ENCODE results near the gene COX19.

DNA sequence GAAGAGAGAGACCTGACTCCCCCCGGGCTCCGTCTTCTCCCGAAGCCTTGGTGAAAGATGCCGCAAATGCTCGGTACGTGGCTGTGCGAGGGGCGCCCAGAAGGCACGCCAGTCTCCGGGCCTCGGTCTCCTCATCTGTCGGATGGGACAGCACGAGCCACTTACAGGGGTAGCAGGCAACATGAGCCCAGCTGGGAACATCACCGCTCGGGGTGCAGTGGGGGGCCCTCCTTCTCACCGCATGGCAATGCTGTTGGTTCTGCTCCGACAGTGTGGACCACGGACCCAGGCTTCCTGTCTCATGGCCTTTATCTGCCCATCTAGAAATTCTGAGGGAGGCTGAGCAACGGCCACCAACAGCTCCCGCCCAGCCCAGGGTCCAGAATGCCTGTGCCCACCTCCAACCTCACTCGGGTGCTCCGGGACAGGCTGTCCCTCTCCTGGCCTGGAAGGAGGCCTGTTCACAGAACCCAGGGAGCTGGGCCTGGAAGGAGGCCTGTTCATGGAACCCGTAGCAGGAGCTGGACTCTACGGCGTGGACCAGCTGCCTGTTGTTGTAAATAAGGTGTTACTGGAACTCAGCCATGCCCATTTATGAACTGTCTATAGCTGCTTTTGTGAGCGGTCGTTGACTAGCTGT is 36.7 kb downstream of the COX19 start:
- TF ChIP-seq, protein P1, sequence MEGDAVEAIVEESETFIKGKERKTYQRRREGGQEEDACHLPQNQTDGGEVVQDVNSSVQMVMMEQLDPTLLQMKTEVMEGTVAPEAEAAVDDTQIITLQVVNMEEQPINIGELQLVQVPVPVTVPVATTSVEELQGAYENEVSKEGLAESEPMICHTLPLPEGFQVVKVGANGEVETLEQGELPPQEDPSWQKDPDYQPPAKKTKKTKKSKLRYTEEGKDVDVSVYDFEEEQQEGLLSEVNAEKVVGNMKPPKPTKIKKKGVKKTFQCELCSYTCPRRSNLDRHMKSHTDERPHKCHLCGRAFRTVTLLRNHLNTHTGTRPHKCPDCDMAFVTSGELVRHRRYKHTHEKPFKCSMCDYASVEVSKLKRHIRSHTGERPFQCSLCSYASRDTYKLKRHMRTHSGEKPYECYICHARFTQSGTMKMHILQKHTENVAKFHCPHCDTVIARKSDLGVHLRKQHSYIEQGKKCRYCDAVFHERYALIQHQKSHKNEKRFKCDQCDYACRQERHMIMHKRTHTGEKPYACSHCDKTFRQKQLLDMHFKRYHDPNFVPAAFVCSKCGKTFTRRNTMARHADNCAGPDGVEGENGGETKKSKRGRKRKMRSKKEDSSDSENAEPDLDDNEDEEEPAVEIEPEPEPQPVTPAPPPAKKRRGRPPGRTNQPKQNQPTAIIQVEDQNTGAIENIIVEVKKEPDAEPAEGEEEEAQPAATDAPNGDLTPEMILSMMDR (IDR thresholded peaks at IDR 0.05; ENCODE audit: borderline replicate concordance, extremely low read depth, low read length, poor library complexity, severe bottlenecking) = no peak
- no peak for TF ChIP-seq EZH2 (IDR thresholded peaks at IDR 0.05; ENCODE audit: borderline replicate concordance, low read depth, low read length, severe bottlenecking)
